22Rv1 (cell line): ENCODE data around the gene CORO2B.

Experiments used
- H3K27ac ChIP-seq: fragments of 450-650 bp; 2 replicates; pipeline ENCODE4 v1.5.1; 2017
- ZFX ChIP-seq: fragments of 450-650 bp; IDR thresholded peaks from 2 replicates; pipeline ENCODE4 v1.6.1; 2017; ENCODE audit warnings: antibody characterized with exemption, borderline replicate concordance
- TF ChIP-seq, protein P1 (sequence below): fragments of 450-650 bp; IDR thresholded peaks from 2 replicates; pipeline ENCODE4 v1.5.1; 2017; ENCODE audit warnings: mild to moderate bottlenecking

CORO2B gene

DNA sequence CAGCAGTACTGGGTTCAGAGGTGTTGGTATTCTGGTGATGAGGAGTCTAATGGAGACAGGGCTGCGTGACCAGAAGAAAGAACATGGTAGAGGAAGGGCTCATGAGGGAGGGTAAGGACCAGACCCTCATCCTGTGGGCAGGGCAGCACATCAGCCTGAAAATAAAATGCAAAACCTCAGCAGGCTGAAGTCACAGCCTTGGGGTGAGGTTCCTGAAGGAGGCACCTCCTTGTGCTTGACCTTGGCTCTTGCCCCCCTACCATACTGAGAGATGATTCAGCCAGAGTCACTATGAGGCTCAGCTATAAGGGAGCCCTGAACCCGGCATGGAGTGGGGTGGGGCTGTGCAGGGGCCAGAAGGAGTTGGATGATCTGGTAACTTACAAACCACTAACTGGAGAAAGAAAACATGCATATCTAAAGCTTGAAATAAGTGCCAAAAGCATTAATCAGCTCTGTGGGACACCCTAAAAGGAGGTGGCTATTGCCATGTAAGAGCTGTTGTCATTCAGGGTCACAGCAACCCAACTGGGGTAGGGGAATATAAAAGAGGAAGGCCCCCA lies 60.2 kb downstream of the CORO2B start:
- TF ChIP-seq, protein P1, sequence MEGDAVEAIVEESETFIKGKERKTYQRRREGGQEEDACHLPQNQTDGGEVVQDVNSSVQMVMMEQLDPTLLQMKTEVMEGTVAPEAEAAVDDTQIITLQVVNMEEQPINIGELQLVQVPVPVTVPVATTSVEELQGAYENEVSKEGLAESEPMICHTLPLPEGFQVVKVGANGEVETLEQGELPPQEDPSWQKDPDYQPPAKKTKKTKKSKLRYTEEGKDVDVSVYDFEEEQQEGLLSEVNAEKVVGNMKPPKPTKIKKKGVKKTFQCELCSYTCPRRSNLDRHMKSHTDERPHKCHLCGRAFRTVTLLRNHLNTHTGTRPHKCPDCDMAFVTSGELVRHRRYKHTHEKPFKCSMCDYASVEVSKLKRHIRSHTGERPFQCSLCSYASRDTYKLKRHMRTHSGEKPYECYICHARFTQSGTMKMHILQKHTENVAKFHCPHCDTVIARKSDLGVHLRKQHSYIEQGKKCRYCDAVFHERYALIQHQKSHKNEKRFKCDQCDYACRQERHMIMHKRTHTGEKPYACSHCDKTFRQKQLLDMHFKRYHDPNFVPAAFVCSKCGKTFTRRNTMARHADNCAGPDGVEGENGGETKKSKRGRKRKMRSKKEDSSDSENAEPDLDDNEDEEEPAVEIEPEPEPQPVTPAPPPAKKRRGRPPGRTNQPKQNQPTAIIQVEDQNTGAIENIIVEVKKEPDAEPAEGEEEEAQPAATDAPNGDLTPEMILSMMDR = no peak
- TF ChIP-seq ZFX = no peak
- no peak overlapping the region for H3K27ac ChIP-seq

DNA sequence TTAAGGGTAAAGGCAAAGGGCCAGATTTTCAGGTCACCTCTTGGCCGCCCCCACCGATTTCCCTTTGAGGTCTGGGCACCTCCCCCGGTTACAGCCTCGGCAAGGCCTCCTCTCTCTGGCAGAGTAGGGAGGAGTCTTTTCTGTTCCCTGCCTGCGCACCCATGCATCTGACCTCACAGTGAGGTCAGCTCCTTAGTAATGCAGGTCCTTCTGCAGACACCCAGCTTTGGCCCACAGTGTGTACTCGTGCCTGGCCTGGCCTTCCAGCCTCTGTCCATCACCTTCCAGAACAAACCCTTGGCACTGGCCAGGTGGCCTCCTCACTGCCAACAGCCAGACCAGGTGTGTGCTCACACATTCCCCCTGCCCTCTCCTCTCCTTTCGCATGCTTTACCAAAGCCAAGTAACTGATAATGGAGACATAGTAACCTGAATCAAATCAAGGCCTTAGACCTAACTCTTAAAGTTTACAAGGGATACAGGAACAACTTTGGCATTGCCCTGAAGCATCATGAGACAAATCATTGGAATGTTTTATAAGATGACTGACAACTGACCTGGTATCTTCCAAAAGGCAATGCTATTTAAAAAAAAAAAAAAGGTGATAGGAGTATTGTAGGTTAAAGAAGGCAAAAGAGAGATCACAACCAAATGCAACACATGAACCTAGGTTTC lies 61.3 kb downstream of the CORO2B start:
- H3K27ac ChIP-seq = no peak overlapping the region
- TF ChIP-seq, protein P1 = no peak
- no peak for TF ChIP-seq ZFX

DNA sequence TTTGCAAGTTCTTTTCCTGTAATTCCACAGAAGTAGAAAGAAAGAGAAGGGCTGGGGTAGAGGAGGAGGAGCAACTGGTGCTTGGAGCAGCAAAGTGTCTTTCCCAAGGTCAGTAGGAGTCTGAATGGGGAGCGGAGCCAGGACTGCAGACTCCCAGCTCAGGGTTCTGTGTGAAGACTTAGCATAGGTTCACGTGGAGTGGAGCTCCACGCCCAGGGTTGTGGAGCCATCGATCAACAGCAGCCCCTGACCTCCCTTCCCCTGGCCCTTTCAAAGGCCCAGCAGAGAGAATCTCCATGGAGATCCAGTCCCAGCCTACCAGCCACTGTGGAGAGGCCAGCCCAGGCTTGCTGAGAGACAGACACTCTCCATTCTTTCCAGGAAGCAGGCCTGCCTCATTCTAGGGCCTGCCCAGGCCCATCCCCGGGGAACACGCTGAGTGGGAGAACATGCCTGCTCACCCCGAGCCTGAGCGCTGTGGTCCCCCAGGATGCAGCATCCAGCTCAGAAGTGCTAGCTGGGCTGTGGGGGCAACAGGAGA lies 62.1 kb downstream of the CORO2B start:
- TF ChIP-seq ZFX = no peak
- TF ChIP-seq, protein P1 = no peak
- H3K27ac ChIP-seq = no peak overlapping the region

DNA sequence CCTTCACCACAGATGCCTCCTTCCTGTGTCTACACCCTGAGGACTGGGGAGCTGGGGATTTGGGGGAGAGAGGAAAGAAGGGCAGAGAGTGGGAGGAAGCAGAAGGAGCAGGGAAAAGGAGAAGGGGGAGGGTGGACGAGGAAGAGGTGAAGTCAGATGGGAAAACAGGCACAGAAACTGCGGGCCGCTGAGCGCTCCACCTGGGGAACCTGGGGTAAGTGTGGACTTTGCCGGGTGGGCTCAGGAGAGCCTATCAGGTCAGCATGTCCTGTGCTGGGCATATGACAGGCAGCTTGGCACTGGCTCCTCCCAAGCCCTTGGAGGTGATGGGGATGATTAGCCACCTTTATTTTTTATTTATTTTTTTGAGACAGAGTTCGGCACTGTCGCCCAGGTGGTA lies 62.6 kb downstream of the CORO2B start:
- TF ChIP-seq ZFX = no peak
- TF ChIP-seq, protein P1 = no peak
- no peak overlapping the region for H3K27ac ChIP-seq

DNA sequence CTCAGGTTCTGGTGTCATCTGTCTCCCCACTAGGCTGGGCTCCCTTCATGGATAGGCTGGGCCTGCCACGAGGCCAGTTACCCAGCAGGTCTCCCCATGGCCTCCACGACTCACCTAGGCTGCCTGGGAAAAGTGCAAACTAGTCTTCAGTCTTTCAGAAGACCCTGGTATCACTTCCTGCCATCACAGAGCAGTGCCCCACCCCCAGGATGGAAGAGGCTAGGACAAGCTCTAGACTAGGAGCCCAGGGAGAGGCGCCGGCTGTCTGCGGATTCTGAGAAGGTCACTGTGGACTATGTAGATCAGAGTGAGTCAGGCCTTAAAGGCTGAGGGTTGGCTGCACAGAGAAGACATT lies 63.7 kb downstream of the CORO2B start:
- H3K27ac ChIP-seq = no peak overlapping the region

DNA sequence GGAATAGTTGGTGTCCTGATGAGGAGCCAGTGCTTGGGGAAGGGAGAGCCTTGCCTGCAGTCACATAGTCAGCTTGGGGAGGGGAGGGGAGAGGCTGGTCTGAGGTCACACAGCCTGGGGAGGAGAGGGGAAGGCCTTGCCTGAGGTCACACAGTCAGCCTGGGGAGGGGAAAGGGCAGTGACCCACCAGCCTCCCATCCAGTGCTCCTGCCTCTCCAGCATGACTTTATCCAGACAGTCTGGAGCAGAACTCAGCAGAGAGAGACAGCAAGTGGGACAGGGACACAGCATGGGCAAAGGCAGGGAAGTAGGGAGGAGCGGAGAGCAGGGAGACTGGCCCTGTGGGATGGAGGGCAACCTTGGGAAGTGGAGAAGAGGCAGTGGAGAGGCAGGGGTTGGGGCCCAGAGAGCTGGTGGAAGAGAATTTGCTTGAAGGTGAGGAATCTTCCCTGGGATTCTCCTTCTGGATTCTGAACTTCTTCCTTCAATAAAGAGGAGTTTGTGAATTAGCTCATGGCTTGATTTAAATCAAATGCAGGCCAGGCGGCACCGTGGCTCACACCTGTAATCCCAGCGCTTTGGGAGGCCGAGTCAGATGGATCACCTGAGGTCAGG lies 64.5 kb downstream of the CORO2B start:
- no peak overlapping the region for H3K27ac ChIP-seq
- TF ChIP-seq, protein P1 = no peak
- no peak for TF ChIP-seq ZFX

More for the DNA sequence above, 63.7 kb downstream of the CORO2B start:
- no peak for TF ChIP-seq ZFX
- TF ChIP-seq, protein P1 = no peak
